ENCODE data around the gene SRR.

DNA sequence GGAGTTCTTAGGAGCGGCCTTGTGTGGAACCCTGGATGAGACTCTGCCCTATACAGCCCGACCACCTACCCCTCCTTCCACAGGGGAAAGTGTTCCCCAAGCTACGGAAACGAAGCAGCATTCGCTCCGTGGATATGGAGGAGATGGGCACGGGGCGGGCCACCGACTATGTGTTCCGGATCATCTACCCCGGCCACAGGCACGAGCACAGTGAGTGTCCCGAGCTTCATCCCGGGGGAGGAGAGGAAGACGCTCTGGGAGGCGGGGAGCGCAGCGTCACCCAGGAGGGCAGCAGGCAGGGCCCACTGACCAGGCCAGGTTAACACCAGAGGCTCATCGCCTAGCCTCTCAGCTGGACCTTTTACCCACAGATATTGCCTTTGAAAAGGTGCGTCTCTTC is 61.4 kb downstream of the SRR start:
- no peak for TF ChIP-seq POLR2AphosphoS5 (IDR thresholded peaks at IDR 0.05)
- no peak for TF ChIP-seq CTCF (IDR thresholded peaks at IDR 0.05)
- no peak for TF ChIP-seq EP300 (IDR thresholded peaks at IDR 0.05)

Measured in stomach (tissue), 4 donors.